HG03575 (cell line): Measurements from ENCODE around the gene SIRPB2.

Source experiments
- ATAC-seq: cut with Tn5 transposase; IDR thresholded peaks from one replicate; pipeline ENCODE4 v1.9.1; 2021; ENCODE audit not compliant: unreplicated experiment, insufficient number of reproducible peaks, low FRiP score; ENCODE audit errors: extremely low read depth

Gene SIRPB2

DNA sequence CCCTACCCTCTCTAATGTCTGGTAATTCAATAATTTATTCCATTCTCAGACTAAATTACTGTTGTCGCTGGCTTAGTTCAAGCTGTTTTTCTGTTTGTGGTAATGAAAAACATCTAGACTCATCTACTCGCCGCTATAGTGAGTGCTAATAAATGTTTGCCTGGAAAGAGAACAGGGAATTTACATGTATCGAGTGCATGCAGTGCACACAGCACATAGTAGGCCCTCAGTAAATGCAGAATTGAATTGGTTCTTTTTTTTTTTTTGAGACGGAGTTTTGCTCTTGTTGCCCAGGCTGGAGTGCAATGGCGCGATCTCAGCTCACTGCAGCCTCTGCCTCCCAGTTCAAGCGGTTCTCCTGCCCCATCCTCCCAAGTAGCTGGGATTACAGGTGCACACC is 16.9 kb downstream of the SIRPB2 start:
- no peak for ATAC-seq

DNA sequence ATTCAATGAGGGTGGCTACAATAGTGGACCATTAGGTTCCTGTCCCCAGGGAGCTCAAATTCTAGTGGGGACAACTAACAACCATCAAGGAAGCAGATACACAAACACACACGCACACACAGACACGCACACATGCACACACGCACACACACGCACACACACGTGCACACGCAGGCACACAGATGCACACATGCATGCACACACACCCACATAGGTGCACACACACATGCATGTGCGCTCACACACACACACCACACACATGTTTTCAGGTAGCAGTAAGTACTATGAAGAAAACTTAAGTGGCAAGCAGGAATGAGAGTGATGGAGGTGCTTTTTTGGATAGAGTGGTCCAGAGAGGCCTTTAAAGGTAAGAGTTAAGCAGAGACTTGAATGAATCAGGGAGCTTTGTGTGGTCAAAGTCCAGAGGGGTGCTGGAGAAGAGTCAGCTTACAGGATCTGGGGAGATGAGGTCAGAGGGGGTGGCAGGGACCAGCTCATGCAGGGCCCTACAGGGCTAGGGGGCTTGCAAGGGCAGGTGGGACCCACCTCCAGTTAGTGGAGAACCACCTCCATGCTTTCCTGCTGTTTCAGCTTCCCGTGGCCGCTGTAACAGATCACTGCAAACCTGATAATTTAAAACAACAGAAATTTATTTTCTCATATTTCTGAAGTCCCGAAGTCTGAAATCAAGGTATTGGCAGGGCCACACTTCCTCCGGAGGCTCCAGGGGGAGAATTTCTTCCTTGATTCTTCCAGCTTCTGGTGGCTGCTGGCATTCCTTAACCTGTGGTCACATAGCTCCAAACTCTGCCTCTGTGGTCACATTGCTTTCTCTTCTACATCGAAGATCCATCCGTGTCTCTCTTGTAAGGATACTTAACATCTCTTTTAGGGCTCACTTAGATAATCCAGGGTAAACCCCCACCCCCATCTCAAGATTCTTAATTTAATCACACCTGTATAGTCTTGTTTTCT is 17.7 kb downstream of the SIRPB2 start:
- no peak for ATAC-seq

DNA sequence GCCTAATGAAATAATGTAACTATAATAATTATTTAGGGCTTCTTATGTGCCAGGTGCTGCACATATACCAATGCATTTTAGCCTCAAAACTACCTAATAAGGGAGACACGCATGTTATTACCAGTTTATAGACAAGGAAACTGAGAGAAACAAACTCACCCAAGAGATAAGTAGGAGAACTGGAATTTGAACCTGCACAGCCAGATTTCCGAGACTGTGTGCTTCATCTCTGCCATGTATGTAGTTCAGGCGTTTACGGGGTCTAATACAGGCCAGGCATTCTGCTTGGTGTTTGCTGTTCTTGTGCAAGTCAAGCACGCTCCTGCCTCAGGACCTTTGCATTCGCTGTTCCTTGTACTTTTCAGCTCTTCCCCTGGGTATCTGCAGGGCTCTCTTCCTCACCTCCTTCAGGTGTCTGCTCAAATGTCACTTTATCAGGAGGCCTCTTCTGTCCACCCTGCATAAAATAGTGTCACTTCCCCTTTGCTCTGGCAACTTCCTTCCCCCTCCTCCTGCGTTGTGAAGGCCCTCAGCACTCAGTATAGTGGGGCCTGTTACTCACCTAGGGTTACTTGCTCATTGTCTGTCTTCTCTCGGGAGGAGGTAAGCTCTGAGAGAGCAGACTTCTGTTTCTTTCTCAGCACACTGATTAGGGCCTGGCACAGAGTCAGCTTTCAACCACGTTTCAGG is 18.5 kb downstream of the SIRPB2 start:
- no peak for ATAC-seq

DNA sequence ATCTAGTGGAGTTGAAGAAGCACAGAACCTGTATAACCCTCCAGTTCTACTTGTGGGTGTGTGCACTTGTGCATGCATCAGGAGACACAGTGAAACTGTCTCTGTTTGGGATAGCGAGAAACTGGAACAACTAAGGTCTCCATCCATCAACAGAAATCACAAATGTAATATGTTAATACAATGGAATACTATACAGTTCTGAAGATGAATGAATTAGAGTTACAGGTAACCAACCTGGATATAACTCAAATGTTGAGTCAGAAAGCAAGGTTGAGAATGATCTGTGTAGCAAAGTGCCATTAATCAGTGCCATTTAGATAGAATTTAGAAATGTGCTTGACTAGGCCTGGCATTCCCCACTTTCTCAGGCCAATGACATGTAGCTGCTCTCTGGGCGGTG is 20.0 kb downstream of the SIRPB2 start:
- ATAC-seq = no peak

DNA sequence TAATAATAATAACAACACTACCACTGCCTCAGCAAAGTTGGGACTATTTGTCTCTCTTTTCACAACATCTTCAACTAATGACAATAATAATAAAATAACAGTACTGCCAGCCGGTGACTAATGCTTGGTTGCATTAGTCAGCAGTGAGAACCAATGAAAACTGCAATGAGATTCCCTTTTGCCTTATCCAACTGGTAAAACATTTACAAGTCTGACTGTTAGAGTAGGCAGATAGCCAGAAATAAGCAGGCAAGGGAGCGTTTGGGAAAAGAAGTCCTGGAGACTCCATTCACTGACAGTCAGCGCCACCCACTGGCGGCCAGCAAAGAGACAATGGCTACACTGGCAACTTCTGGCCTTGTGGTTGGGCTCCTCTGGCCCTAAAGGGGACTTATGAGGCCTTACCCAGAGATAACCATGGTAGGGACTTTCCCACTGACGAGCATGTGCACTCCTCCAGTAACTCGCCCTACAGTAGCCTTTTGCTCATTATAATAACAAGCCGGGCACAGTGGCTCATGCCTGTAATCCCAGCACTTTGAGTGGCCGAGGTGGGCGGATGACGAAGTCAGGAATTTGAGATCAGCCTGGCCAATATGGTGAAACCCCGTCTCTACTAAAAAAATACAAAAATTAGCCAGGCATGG is 21.2 kb downstream of the SIRPB2 start:
- no peak for ATAC-seq

DNA sequence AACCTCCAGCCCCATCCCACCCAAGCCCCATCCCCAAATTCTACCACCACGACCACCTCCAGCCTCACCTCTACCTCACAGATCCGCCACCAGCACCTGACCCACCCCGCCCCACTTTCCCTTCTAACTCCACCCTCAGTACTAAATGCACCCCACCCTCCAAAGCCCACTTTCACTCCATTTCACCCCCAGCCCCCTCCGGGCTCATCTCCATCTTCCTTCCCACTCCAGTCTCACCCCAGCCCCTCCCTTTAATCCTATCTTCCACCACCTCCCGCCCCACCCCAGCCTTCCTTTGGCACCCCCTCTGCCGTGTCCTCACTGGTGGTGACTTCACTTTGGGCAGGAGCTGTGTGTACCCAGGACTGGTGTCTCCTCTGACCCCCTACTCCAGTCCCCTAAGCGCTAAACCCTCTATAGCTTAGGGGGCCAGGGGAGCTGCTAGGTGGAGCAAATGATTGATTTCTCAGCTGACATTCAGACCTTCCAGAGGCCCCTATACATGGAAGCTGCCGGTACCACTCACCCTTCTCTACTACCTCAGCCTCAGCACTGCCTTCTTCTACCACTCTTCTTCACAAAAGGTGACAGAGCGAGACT is 21.8 kb downstream of the SIRPB2 start:
- ATAC-seq = no peak

DNA sequence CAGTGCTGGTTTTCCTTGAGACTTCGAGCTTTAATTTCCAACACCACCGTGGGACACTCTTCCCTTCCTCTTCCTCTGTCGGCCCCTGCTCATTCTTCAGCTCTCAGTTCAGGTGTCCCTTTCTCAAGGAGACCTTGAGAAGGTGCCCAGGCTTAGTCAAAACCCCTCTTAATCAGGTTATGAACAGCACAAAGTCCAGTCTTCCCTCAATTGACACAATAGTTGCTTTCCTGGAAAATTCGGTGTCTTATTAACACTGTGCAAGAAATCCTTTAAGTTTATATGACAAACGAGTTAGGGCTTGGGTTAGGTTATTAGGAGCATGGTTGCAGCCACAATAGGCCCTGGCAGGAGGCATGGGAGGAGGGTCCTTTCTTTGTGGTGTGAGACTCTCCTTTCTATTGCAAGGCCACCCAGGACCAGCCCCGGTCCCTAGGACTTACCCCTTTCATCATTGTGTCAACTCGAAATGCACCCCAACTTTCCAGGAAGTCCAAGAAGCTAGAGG is 23.0 kb downstream of the SIRPB2 start:
- ATAC-seq = no peak

DNA sequence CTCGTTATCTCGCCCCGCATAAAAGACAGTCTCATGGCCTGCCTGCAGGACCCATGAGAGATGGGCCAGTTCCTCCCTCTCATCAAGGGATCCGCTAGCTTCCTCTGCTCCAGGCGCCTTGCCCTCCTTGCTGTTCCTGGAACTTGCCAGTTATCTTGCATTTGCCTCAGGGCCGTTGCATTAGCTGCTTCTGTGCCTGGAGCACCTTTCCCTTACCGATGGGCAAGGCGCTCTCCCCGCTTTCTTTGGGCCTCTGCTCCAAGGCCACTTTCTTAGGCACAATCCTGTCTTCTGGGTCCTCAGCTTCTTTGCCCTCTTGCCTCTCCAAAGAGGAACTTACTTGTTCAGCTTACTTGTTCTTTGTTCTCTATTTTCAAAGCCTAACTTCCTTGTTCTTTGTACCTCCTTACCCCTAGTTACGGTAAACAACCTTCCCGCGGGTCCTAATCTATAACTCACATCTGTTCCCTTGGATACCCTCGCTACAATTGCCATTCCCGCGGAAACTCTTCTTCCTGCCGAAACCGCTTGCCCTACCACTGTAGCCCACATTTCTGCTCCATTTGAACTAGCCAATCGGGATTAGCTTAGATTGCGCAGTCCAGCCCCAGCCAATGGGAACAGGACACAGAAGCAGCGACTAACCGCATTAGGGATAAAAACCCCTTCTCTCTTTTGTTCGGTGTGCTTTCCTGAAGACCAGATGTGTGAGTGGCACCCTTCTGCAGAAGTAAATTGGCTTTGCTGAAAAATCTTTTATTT is 23.7 kb downstream of the SIRPB2 start:
- no peak for ATAC-seq

DNA sequence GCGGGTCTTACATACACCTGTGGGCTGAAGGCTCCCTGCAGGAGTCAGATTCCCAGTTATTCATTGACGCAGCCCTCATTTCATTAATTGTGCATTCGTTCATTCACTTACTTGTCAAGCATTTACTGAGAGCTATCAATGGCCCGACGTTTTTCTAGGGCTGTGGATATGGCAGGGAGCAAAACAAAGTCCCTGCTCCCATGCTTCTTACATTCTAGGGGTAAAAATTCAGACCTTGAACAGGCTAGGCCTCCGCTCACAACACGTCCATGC is 24.2 kb downstream of the SIRPB2 start:
- ATAC-seq = no peak

DNA sequence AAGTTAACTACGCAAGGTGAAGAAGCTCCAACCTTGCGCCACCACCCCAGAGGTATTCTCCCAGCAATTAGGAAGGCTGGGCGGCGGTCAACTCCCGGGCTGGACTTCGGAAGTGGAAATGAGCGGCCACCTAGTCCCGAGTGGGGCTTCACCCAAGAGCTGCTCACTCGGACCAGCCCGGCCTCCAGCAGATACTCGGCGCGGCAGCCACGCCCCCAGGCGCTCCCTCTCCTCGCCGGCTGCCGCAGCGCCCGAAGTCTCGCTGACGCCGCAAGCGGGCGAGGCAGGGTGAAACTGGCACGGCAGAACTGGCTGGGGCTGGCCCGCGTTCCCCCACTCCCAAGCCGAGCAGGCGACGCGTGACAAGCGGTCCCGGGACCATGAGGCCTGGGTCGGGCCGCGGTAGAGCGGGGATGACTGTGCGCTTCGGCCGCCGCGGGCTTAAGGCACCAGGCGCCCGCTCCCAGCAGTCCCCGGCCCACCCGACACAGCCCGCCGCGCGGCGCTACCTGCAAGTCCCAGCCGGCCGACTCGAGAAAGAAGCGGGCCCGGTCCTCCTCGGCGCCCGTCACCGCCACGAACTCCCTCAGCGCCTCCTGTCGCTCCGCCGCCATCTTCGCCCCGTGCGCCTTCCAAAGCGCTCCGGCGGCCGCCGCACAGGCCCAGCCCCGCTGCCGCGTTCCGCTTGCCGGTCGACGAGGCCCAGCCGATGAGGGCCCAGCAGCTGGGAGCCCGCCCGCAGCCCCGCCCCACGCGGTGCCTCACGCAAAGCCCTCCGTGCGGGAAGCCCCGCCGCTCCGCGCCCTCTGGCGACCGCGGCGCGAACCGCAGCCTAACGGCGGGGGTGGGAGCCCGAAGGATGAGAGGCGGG is 24.8 kb downstream of the SIRPB2 start, which contains the start of gene NSFL1C:
Gene NSFL1C (minus strand): TSS at position 639 of the 871 bp plus-strand sequence. CDS start 25 bp downstream, at position 614.
- ATAC-seq = no peak

DNA sequence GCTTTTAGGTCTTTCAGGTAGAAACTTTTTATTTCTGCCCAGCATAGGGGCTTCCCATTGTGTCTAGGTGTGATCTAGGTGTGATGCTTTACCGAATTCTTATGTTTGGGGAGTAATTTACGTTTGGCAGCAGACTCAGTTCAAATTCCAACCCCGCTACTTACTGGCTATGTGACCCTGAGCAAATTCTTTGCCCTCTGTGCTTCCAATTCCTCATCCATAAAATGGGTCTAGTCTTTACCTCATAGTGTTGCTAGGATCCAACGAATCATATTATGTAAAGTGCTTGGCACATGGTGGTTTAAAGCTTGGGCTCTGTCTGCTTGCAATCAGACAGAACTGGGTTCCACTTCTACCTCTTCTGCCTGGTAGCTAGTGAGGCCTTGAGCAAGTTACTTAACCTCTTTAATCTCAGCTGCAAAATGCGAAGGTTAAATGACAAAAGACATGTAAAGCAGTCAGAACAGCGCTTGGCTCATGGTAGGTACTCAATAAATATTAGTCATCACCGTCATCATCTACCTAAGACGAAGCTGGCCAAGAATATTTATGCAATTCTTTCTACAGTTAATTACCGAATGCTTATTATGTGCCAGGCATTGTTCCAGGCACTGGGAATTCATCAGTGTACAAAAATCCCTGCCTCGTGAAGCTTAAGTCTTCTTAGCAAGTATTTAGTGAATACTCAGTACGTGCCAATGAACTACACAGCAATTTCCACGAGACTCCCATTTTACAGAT is 25.6 kb downstream of the SIRPB2 start:
- no peak for ATAC-seq

DNA sequence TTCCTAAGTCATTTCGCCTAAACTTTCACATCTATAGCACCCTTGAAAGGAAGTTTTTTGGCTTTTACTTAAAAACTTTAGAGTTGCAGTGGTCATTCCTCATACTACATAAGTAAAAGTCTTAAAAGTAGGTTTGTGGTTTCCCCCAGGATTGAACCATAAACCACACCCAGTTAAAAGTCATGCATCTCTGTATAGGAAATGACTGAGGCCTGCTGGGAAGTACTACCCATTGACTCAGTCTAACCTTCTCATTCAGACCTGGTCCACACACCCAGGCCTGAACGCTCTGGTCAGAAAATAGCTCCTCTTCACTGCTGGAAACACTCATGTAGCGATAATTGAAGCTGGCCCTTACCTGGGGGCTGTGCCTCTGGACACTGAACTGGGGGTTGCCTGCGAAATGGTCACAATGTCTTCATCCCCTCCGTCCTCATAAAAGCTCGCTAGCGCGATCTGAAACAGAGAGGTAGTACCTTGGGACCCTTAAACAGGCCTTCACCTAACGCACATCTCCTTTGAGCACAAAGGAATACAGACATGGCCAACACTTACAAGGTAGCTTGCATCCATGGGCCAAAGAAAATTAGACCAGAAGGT is 27.1 kb downstream of the SIRPB2 start:
- ATAC-seq = no peak

DNA sequence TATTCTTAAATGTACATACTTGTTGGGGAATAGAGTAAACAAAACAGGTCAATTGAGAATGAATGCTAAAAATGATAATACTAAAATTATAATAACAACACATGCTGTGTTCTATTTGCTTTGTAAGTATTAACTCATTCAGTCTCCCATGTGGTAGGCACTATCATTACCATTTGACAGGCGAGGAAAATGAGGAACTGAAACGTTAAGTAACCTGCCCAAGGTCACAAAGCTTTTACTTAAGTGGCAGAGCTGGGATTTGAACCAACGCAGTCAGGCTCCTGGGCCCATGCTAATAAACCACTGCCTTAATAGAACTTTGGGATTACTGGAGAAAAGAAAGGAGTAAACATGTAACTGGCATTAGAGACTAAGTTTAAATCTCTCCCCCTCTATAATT is 28.4 kb downstream of the SIRPB2 start:
- ATAC-seq = no peak

DNA sequence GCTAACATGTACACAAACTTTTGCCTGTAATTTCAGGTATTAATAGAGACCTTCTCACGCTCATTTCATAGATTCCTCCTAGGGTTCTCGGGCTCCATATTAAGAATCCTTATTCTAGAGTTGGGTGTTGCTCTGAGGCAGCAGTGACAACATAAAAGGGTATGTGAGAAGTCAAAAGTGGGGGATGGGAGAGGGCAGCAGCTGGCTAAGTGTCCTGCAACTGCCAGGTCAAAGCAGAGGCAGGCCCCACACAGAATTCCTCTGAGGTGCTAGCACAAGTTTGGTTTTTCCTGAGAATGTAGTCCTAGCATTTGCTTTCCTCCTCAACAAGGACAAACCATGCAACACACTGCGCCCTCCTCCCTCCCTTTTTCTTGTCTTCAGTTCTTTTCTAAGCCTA is 29.2 kb downstream of the SIRPB2 start:
- no peak for ATAC-seq

DNA sequence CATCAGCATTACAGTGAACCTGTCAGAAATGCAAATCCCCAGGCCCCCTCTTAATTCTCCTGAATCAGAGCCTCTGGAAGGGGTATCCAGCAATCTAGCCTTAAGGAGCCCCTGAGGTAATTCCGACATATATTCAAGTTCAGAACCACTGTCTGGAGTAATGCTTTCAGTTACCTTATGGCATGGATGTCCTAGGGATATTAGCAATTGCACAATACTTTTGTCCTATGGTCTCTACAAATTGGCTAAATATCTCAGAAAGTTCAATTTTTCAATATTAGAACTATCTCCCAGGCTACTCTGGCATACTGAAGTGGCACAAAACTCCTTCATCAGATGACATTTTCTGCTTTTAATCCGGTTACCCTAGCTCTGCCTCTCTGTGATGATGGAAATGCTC is 30.9 kb downstream of the SIRPB2 start:
- no peak for ATAC-seq

DNA sequence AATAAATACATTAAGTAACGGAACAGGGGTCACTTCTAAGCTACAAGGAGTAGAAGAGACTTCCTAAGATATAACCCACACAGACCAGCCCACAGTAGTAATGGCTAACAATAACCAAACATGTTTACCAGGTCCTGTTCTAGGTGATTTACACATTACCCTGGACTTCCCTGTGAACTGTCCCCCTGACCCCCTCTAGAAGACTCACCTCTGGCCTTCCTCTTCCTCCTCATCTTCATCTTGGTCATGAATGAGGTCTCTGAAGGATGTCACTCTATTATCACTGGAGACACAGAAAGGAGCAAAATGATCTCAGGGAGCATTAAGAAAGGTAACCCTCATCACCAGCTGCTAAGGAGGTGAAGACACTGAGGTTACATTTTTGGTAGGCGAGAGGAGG is 33.2 kb downstream of the SIRPB2 start:
- no peak for ATAC-seq

DNA sequence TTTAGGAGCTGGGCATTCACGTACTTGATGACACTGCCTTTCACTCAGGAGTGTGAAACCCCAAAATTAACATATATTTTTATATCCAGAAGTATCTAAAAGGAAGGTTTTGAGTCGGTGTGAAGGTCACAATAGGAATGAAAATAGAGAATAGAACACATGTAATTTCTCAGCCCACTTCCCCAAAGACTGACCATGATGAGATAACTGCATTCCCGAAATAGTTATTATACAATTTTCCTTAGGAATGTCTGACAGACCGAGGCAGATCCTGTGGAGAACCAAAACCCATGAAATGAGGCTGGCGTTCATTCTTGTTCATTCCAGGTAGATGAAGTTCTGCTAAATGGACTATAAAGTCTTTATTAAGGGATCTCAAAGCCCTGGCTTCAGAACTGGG is 34.9 kb downstream of the SIRPB2 start:
- no peak for ATAC-seq
